ENCODE data around the gene GNB2.

- no peak for TF ChIP-seq CTCF (IDR thresholded peaks at IDR 0.05; ENCODE audit: low read depth, low read length, missing input control)
- no peak for TF ChIP-seq RAD21 (IDR thresholded peaks at IDR 0.05)
- no peak for TF ChIP-seq HNF4G (IDR thresholded peaks at IDR 0.05)
- TF ChIP-seq MAX (IDR thresholded peaks at IDR 0.05): no peak
- TF ChIP-seq JUND (IDR thresholded peaks at IDR 0.05): no peak
- no peak for TF ChIP-seq EGR1 (IDR thresholded peaks at IDR 0.05; ENCODE audit: low read depth in 2 of 2)
- no peak for TF ChIP-seq RXRA (IDR thresholded peaks at IDR 0.05)
- no peak for TF ChIP-seq SP1 (IDR thresholded peaks at IDR 0.05)
- no peak for TF ChIP-seq ATF3 (IDR thresholded peaks at IDR 0.05)
- no peak for TF ChIP-seq NR2F2 (IDR thresholded peaks at IDR 0.05)
- TF ChIP-seq YY1 (IDR thresholded peaks at IDR 0.05): no peak
- TF ChIP-seq FOXA1 (IDR thresholded peaks at IDR 0.05): no peak
- no peak for TF ChIP-seq TAF1 (conservative IDR thresholded peaks at IDR 0.05)
These were observed 47.9 kb downstream of the GNB2 start for GRCh38 chr7:100721505-100721812.

Data from liver (tissue), 3 donors.